Immature natural killer cell (primary cell): ENCODE data around the gene PANK1. TPM values are rescaled to one million over a fixed set of nuclear protein-coding genes. Genes with fewer than 3 reads are reported as not detected.
"Not testable (repeated sequence)": the region's sequence is repeated elsewhere in the genome, so short reads cannot be mapped to it uniquely, and the experiment has no call there.

ENCODE experiments used
- DNase-seq, 3 donors: peaks; one replicate each; pipeline ENCODE4 v3.0.0; 2022; ENCODE audit warnings: mixed read lengths in 1 of 3
- H3K27ac Mint-ChIP-seq, 6 donors: one replicate each; pipeline ENCODE4 v1.8.0; 2020; ENCODE audit warnings: mixed read lengths in 6 of 6, mild to moderate bottlenecking in 5 of 6, inconsistent platforms in 4 of 6, moderate library complexity in 3 of 6
- H3K27me3 Mint-ChIP-seq, 3 donors: one replicate each; pipeline ENCODE4 v1.8.0; 2020 to 2021; ENCODE audit warnings: low read depth in 3 of 3, mild to moderate bottlenecking in 3 of 3, mixed read lengths in 3 of 3, moderate library complexity in 3 of 3, inconsistent platforms in 1 of 3
- H3K36me3 Mint-ChIP-seq, 3 donors: one replicate each; pipeline ENCODE4 v1.8.0; 2020; ENCODE audit warnings: mixed read lengths in 3 of 3, inconsistent platforms in 2 of 3, mild to moderate bottlenecking in 2 of 3
- H3K4me1 Mint-ChIP-seq, 2 donors: one replicate each; pipeline ENCODE4 v1.8.0; 2020; ENCODE audit warnings: inconsistent platforms in 2 of 2, mild to moderate bottlenecking in 2 of 2, mixed read lengths in 2 of 2, moderate library complexity in 1 of 2
- H3K4me3 Mint-ChIP-seq, 5 donors: one replicate each; pipeline ENCODE4 v1.8.0; 2020; ENCODE audit warnings: mild to moderate bottlenecking in 5 of 5, mixed read lengths in 5 of 5, inconsistent platforms in 3 of 5, moderate library complexity in 3 of 5
- H3K9me3 Mint-ChIP-seq, 6 donors: one replicate each; pipeline ENCODE4 v1.8.0; 2020; ENCODE audit warnings: mild to moderate bottlenecking in 6 of 6, mixed read lengths in 6 of 6, inconsistent platforms in 4 of 6, moderate library complexity in 3 of 6
- polyA plus RNA-seq, 3 donors: library from polyadenylated mRNA; unstranded; fragments of 300-500 nt; fragmentation: Illumina TruSeq; gene quantifications; one replicate each; pipeline ENCODE4 v1.2.3, GENCODE V29; 2021

The PANK1 gene
- polyA plus RNA-seq, 3 donors from 2014 or later: 0.66 to 1.4 TPM; not detected in 1

- not testable (repeated sequence) for DNase-seq, H3K9me3 Mint-ChIP-seq, H3K27ac Mint-ChIP-seq, H3K27me3 Mint-ChIP-seq, H3K4me1 Mint-ChIP-seq, H3K4me3 Mint-ChIP-seq, H3K36me3 Mint-ChIP-seq
These were observed 98.4 kb downstream of the PANK1 start for GRCh38 chr10:89546651-89547050.

DNA sequence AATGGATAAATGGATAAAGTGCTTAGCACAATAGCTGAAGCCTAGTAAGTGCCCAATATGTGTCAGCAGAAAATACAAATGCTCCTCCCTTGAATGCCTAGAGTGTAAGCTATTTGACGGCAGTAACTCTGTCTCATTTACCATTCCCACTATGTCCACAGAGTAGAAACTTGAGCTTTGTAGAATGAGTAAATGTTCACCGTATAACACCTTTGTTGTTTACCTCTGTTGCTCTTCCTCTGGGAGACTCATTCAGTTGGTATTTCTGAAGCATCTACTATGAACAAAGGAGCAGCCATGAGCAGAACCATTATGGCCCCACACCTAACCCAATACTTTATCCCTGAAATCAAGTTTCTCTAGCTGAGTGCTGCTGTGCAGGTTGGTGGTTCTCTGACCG lies 101.2 kb downstream of the PANK1 start:
- no peak for DNase-seq
- Mint-ChIP-seq H3K9me3 (no peaks in the 10 kb centered on the region), H3K4me3 (no peak overlapping the region), H3K27ac (no peak overlapping the region), H3K36me3 (no peaks in the 10 kb centered on the region), H3K4me1 (no peaks in the 10 kb centered on the region), H3K27me3 (peaks cover 4 to 9% (median 6%) of the 10 kb centered on the region in 3 donors)

DNA sequence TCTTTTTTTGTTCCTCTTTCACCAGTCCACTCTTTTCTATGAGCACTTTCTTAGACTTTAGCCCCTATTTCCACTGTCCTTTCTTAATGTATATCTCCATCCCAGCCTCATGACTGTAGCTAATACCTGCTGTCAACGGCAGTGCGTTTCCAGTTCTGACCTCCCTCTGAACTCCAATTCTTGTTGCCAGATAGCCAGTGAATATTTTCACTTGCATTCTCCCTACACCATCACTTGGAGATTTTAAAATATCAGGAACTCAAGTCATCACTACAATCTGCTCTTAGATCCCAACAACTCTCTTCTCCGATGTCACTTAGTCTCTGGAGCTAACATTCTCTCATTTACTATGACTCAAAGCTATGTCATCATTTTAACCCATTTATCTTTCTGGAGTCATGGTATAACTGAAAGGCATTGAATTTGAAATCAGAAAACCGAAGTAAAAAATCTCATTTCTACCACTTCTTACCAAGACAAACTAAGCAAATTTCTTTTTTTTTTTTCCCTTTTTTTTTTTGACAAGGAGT lies 104.6 kb downstream of the PANK1 start:
- no peaks in the 10 kb centered on the region for H3K4me1 Mint-ChIP-seq
- DNase-seq: no peak
- no peak overlapping the region for H3K4me3 Mint-ChIP-seq
- no peak overlapping the region for H3K27ac Mint-ChIP-seq
- no peaks in the 10 kb centered on the region for H3K9me3 Mint-ChIP-seq
- no peaks in the 10 kb centered on the region for H3K36me3 Mint-ChIP-seq
- H3K27me3 Mint-ChIP-seq: peaks cover 11 to 19% (median 11%) of the 10 kb centered on the region in 3 donors

DNA sequence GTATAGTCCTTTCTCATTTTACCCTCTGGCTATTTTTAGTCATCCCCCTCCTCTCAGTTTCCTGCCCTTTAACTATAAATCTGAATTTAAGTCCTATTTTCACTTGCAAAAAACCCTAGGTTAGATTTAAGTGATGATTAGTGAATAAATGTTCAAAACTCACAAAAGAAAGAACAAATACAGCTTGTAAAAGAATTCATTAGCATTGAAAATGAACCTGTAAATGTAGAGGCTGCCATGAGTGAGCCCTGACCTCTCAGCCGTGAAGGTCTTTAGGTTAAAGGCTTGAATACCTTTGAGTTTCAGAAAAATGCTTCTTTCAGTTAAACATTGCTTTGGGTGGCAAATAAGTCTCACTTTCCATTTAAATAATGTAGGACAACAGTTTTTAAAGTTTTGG lies 107.7 kb downstream of the PANK1 start:
- H3K9me3 Mint-ChIP-seq: no peaks in the 10 kb centered on the region
- no peak for DNase-seq
- H3K27me3 Mint-ChIP-seq: peaks cover 14 to 31% (median 18%) of the 10 kb centered on the region in 3 donors
- H3K36me3 Mint-ChIP-seq: no peaks in the 10 kb centered on the region
- no peaks in the 10 kb centered on the region for H3K4me1 Mint-ChIP-seq
- H3K27ac Mint-ChIP-seq: no peak overlapping the region
- no peak overlapping the region for H3K4me3 Mint-ChIP-seq

GRCh38 chr10:89536013-89536354 lies 109.1 kb downstream of the PANK1 start:
- H3K4me1 Mint-ChIP-seq: no peaks in the 10 kb centered on the region
- DNase-seq: no peak
- no peaks in the 10 kb centered on the region for H3K36me3 Mint-ChIP-seq
- no peak overlapping the region for H3K4me3 Mint-ChIP-seq
- H3K27ac Mint-ChIP-seq: no peak overlapping the region
- H3K27me3 Mint-ChIP-seq: peaks cover 16 to 32% (median 18%) of the 10 kb centered on the region in 3 donors
- H3K9me3 Mint-ChIP-seq: no peaks in the 10 kb centered on the region

- Mint-ChIP-seq H3K27ac (no peak within 1 kb of the TSS), H3K4me3 (no peak within 1 kb of the TSS), H3K9me3 (no peaks in the 10 kb centered on the region), H3K36me3 (no peaks in the 10 kb centered on the region), H3K27me3 (peaks cover 14 to 37% (median 16%) of the 10 kb centered on the region in 3 donors), H3K4me1 (no peaks in the 10 kb centered on the region)
- DNase-seq: no peak
These were observed 109.7 kb downstream of the PANK1 start, which contains the start of gene SLC16A12 for GRCh38 chr10:89535171-89536012. SLC16A12 (minus strand) TSS chr10:89535594; CDS start chr10:89462578, 73,016 bp downstream.

DNA sequence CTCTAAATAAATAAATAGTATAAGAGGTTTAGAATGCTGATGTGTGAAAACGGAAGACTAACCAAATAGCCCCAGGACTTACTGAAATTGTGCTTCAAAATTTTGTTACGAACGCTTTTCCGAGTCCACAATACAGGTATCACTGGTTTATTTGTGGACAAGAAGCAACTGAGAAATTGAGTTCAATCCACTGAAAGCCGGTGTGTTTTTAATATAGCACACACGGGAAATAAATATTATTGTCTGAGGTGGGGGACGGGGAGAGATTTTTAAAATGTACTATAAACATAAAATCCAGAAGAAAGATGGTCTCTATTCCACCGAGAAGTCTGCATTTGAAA lies 110.2 kb downstream of the PANK1 start:
- Mint-ChIP-seq H3K4me3 (no peak overlapping the region), H3K4me1 (no peaks in the 10 kb centered on the region), H3K9me3 (no peaks in the 10 kb centered on the region), H3K27me3 (peaks cover 14 to 34% (median 16%) of the 10 kb centered on the region in 3 donors), H3K36me3 (no peaks in the 10 kb centered on the region), H3K27ac (no peak overlapping the region)
- DNase-seq: no peak

Other genes with a start within 250 kb of the PANK1 start
- gene IFIT5, start 230.7 kb downstream of the PANK1 start, polyA plus RNA-seq: 10 to 100 TPM in 2 of 3 donors, 1 to 10 TPM in 1; 9.2 to 10.4 (median 10.2) TPM
- gene SLC16A12, start 109.6 kb downstream of the PANK1 start, polyA plus RNA-seq: not detected
- 10 to 100 TPM in 1 of 3 donors, 1 to 10 TPM in 2; 6.1 to 17.0 (median 8.6) TPM for gene KIF20B, start 56.3 kb upstream of the PANK1 start, polyA plus RNA-seq